GM12892 (cell line): Measurements from ENCODE around the gene SLC35F1.

Experiments used
- POLR2A ChIP-seq: IDR thresholded peaks from 2 replicates; pipeline ENCODE4 v1.6.1; 2011; ENCODE audit warnings: low read depth, low read length, control low read depth
- POLR2AphosphoS5 ChIP-seq: IDR thresholded peaks from 2 replicates; pipeline ENCODE4 v1.6.1; 2011; ENCODE audit warnings: low read depth, low read length, control low read depth
- TAF1 ChIP-seq: IDR thresholded peaks from 2 replicates; pipeline ENCODE4 v1.6.1; 2011; ENCODE audit warnings: low read depth, mild to moderate bottlenecking, control low read depth, low read length, borderline replicate concordance

DNA sequence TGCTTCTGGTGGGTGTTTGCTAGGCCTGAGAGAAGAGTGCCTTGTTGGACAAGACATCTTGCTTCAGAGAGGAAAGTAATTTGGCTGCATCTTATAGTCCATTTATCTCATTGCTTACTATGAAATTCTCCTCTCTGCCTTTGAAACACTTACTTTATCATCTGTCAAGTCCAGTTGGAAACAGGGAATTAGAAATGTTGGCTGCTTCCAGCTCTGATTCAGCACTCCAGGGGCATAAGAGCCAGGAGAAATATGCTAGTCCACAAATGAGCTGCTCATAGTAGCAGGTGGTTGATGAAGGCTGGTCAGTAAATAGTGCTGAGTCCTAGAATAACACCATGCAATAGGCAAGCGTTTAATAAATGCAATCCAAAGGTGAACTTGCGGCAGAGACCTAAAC lies 227.1 kb downstream of the SLC35F1 start:
- TF ChIP-seq TAF1 (no peak), POLR2A (no peak), POLR2AphosphoS5 (no peak)
